HEK293 (cell line): ENCODE results near the gene THAP7.

Source experiments
- ATF2 ChIP-seq: fragments of 450-650 bp; formaldehyde crosslinking; IDR thresholded peaks from 2 replicates; pipeline ENCODE4 v1.5.1; 2016; ENCODE audit warnings: missing biosample characterization, missing genetic modification characterization, low read depth
- CTCF ChIP-seq: fragments of 450-650 bp; formaldehyde crosslinking; IDR thresholded peaks from 2 replicates; pipeline ENCODE4 v1.5.1; 2016; ENCODE audit warnings: missing biosample characterization, missing genetic modification characterization
- SP2 ChIP-seq: fragments of 450-650 bp; formaldehyde crosslinking; IDR thresholded peaks from 2 replicates; pipeline ENCODE4 v1.5.1; 2016; ENCODE audit warnings: missing biosample characterization, missing genetic modification characterization
- TCF7L2 ChIP-seq: IDR thresholded peaks from 2 replicates; pipeline ENCODE4 v1.6.1; 2011; ENCODE audit warnings: low read depth, mild to moderate bottlenecking, inconsistent platforms, low read length, moderate library complexity, borderline replicate concordance
- YY1 ChIP-seq: fragments of 450-650 bp; formaldehyde crosslinking; IDR thresholded peaks from 2 replicates; pipeline ENCODE4 v1.5.1; 2018; ENCODE audit warnings: missing biosample characterization, missing genetic modification characterization
- ZBTB26 ChIP-seq: fragments of 450-650 bp; formaldehyde crosslinking; optimal IDR thresholded peaks from 2 replicates; pipeline ENCODE3; 2016; ENCODE audit warnings: missing biosample characterization, mild to moderate bottlenecking, missing genetic modification characterization
- ZNF175 ChIP-seq: fragments of 450-650 bp; formaldehyde crosslinking; IDR thresholded peaks from 2 replicates; pipeline ENCODE4 v1.5.1; 2016; ENCODE audit warnings: missing biosample characterization, missing genetic modification characterization
- ZNF19 ChIP-seq: fragments of 450-650 bp; formaldehyde crosslinking; IDR thresholded peaks from 2 replicates; pipeline ENCODE4; 2016; ENCODE audit warnings: missing biosample characterization, missing genetic modification characterization, low read depth
- ZNF501 ChIP-seq: fragments of 450-650 bp; formaldehyde crosslinking; IDR thresholded peaks from 2 replicates; pipeline ENCODE4 v1.5.1; 2016; ENCODE audit warnings: missing biosample characterization, missing genetic modification characterization
- ZNF777 ChIP-seq: fragments of 450-650 bp; formaldehyde crosslinking; IDR thresholded peaks from 2 replicates; pipeline ENCODE4 v1.5.1; 2017; ENCODE audit warnings: missing biosample characterization, missing genetic modification characterization, borderline replicate concordance

- TF ChIP-seq YY1 (tag by site-specific recombination): no peak
- no peak for TF ChIP-seq ZNF175 (tag by site-specific recombination)
- TF ChIP-seq ZNF501: no peak; the same call in 1 of the 2 replicates
- no peak for TF ChIP-seq ZNF777 (tag by site-specific recombination)
- peak; percentile 18; the same call in 1 of the 2 replicates for TF ChIP-seq CTCF
- TF ChIP-seq TCF7L2: no peak
- no peak for TF ChIP-seq ATF2
- no peak for TF ChIP-seq ZNF19 (tag by site-specific recombination)
- no peak for TF ChIP-seq ZBTB26 (tag by site-specific recombination)
- TF ChIP-seq SP2 (tag by site-specific recombination): no peak
These were observed 45.4 kb downstream of the THAP7 start for GRCh38 chr22:20956258-20957101.
